DND-41 (cell line): Measurements from ENCODE around the gene PARN.
"Not testable (repeated sequence)": the region's sequence is repeated elsewhere in the genome, so short reads cannot be mapped to it uniquely, and the experiment has no call there.

Source experiments
- ATAC-seq: fragments of 200-7000 bp; cut with Tn5 transposase; 3 replicates; pipeline ENCODE4 v1.9.1; 2021; ENCODE audit warnings: low read depth; ENCODE audit not compliant: insufficient read depth
- DNase-seq: peaks from one replicate; pipeline ENCODE4 v3.0.0-alpha.2; 2020
- H2AFZ ChIP-seq: 2 replicates; pipeline ENCODE4 v1.6.0; 2012; ENCODE audit warnings: low read depth, low read length
- H3K27ac ChIP-seq: 2 replicates; pipeline ENCODE4 v1.5.1; 2012; ENCODE audit warnings: low read length, inconsistent platforms
- H3K27me3 ChIP-seq: fragments of 200-600 bp; sonication (generic); 2 replicates; pipeline ENCODE4 v1.6.0; 2012; ENCODE audit warnings: low read length, mild to moderate bottlenecking, inconsistent platforms; ENCODE audit not compliant: insufficient read depth, poor library complexity
- H3K36me3 ChIP-seq: 2 replicates; pipeline ENCODE4 v1.5.1; 2012; ENCODE audit warnings: low read length, inconsistent platforms; ENCODE audit not compliant: insufficient read depth
- H3K4me1 ChIP-seq: 2 replicates; pipeline ENCODE4 v1.5.1; 2012; ENCODE audit warnings: mild to moderate bottlenecking, low read length; ENCODE audit not compliant: insufficient read depth
- H3K4me2 ChIP-seq: 2 replicates; pipeline ENCODE4 v1.6.0; 2012; ENCODE audit warnings: mild to moderate bottlenecking, moderate library complexity, low read length, inconsistent platforms; ENCODE audit not compliant: insufficient read depth
- H3K4me3 ChIP-seq, 2 experiments: fragments of 200-600 bp in 1 of 2; shearing (Covaris generic) in 1 of 2; 2 replicates each; pipeline ENCODE4 v1.5.1; 2012 to 2016; ENCODE audit warnings: inconsistent platforms in 2 of 2, low read length in 2 of 2, mild to moderate bottlenecking in 2 of 2, low read depth in 1 of 2, moderate library complexity in 1 of 2
- H3K79me2 ChIP-seq: 2 replicates; pipeline ENCODE4 v1.6.0; 2012; ENCODE audit warnings: low read length, inconsistent platforms; ENCODE audit not compliant: insufficient read depth
- H3K9ac ChIP-seq: 2 replicates; pipeline ENCODE4 v1.6.0; 2012; ENCODE audit warnings: low read depth, mild to moderate bottlenecking, inconsistent platforms, low read length, moderate library complexity
- H3K9me3 ChIP-seq: 2 replicates; pipeline ENCODE4 v1.5.1; 2012; ENCODE audit warnings: low read length, moderate library complexity, mild to moderate bottlenecking, inconsistent platforms; ENCODE audit not compliant: insufficient read depth, severe bottlenecking
- H4K20me1 ChIP-seq: 2 replicates; pipeline ENCODE4 v1.6.0; 2012; ENCODE audit warnings: low read length; ENCODE audit not compliant: insufficient read depth
- EZH2 ChIP-seq: IDR thresholded peaks from 3 replicates; pipeline ENCODE4 v1.6.1; 2012; ENCODE audit warnings: borderline replicate concordance, low read depth, mild to moderate bottlenecking, moderate library complexity, low read length, inconsistent platforms; ENCODE audit not compliant: severe bottlenecking
- TF ChIP-seq, protein P1 (sequence below): IDR thresholded peaks from 2 replicates; pipeline ENCODE4 v1.5.1; 2012; ENCODE audit warnings: borderline replicate concordance, low read length, moderate library complexity, mild to moderate bottlenecking; ENCODE audit not compliant: poor library complexity, severe bottlenecking; ENCODE audit errors: extremely low read depth

The PARN gene

DNA sequence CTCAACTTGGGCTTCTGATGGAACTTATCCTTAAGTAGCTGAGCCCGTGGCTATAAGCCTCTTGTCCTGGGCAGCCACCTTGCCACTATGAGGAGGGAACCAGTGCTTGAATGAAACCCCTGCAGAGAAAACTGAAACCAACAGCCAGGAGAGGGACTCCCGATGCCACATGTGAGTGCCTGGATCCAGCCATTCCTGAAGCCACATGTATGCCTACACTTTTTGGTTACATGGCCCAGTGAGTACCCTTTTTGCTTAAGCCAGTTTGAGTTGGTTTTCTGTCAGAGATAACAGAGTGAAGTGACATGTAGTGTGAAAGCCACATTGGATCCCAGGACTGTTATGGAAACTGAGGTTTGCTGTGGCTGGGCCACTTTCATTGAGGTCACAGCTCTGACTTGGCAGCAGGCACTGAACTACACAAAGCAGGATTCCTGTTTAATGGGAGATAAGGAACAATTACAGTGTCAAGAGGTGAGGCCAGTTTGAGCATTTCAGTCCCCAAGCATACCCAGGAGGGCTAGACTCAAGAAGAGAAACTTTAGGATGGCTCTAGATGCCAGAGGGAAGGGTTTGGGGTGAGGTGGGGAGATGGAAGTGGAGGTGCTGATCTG, 222.2 kb downstream of the PARN start:
- TF ChIP-seq, protein P1, sequence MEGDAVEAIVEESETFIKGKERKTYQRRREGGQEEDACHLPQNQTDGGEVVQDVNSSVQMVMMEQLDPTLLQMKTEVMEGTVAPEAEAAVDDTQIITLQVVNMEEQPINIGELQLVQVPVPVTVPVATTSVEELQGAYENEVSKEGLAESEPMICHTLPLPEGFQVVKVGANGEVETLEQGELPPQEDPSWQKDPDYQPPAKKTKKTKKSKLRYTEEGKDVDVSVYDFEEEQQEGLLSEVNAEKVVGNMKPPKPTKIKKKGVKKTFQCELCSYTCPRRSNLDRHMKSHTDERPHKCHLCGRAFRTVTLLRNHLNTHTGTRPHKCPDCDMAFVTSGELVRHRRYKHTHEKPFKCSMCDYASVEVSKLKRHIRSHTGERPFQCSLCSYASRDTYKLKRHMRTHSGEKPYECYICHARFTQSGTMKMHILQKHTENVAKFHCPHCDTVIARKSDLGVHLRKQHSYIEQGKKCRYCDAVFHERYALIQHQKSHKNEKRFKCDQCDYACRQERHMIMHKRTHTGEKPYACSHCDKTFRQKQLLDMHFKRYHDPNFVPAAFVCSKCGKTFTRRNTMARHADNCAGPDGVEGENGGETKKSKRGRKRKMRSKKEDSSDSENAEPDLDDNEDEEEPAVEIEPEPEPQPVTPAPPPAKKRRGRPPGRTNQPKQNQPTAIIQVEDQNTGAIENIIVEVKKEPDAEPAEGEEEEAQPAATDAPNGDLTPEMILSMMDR: no peak
- TF ChIP-seq EZH2: no peak

DNA sequence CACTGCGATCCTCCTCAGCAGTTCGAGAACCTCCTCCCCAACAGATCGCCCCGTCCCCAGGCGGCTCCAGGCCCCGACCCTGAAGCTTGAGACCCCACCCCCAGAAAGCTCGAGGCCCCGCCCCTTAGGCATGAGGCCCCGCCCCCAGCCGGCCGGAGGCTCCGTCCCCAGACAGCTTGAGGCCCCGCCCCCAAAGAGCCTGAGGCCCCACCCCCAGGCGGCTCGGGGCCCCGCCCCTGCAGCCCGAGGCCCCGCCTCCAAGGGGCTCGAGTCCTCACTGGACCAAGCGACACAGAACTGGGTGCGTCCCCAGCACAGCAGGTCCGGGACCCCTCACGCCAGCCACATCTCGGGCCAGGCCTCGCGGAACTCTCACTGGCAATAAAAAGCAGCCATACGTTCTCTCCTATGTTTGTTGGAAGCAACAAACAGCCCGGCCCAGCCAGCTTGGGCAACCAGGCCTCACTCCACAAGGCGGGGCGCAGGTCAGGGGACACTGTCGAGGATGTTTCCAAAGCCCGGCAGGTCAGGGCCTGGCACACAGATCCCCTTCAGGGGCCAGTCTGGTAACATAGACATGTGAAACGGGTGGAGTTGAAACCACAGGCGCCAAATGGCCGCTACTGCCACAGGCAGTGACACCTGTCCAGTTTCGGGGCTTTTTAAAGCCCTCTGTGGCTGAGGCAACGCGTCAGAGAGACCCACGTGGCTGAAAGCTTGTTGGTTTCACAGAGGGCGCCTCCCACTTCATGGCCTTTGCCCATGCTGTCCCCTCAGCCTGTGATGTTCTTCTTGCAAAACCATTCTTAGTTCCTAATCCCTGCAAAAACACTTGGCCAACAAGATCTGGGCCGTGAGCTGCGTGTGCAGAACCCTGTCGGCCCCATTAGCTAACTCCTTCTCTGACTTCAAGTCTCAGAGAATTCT, 224.2 kb downstream of the PARN start:
- H3K4me3 ChIP-seq: no peak overlapping the region
- H4K20me1 ChIP-seq: no peaks in the 10 kb centered on the region
- no peak overlapping the region for H3K4me2 ChIP-seq
- no peak for TF ChIP-seq EZH2
- TF ChIP-seq, protein P1: no peak
- DNase-seq (peak; percentile 19), ATAC-seq (no peak)
- no peaks in the 10 kb centered on the region for H3K79me2 ChIP-seq
- no peaks in the 10 kb centered on the region for H3K9me3 ChIP-seq
- no peak overlapping the region for H3K27ac ChIP-seq
- H3K27me3 ChIP-seq: no peaks in the 10 kb centered on the region
- H3K36me3 ChIP-seq: no peaks in the 10 kb centered on the region
- H2AFZ ChIP-seq: no peak overlapping the region
- H3K4me1 ChIP-seq: no peaks in the 10 kb centered on the region
- no peak overlapping the region for H3K9ac ChIP-seq

More for the DNA sequence above, 222.2 kb downstream of the PARN start:
- Histone ChIP-seq H4K20me1 (no peaks in the 10 kb centered on the region), H3K27ac (no peak overlapping the region), H3K9ac (no peak overlapping the region), H3K36me3 (no peaks in the 10 kb centered on the region), H3K79me2 (no peaks in the 10 kb centered on the region), H3K27me3 (no peaks in the 10 kb centered on the region), H3K4me1 (no peaks in the 10 kb centered on the region), H2AFZ (no peak overlapping the region), H3K4me3 (no peak overlapping the region), H3K4me2 (no peak overlapping the region), H3K9me3 (no peaks in the 10 kb centered on the region)
- ATAC-seq (no peak), DNase-seq (no peak)

DNA sequence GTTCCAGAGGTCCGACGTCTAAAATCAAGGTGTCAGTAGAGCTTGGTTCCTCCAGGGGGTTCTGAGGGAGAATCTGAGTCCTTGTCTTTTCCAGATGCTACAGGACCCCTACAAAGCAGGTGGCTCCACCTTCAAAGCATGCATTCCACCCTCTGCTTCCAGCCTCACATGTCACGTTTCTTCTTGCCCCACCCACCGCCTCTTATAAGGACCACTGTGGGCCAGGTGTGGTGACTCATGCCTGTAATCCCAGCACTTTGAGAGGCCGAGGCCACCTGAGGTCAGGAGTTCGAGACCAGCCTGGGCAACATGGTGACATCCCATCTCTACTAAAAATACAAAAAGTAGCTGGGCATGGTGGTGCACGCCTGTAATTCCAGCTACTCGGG, 227.1 kb downstream of the PARN start:
- H3K4me3 ChIP-seq, H3K4me1 ChIP-seq, H3K9me3 ChIP-seq, ATAC-seq, H4K20me1 ChIP-seq, H2AFZ ChIP-seq, H3K4me2 ChIP-seq, H3K36me3 ChIP-seq, H3K9ac ChIP-seq, H3K79me2 ChIP-seq, H3K27ac ChIP-seq, DNase-seq, H3K27me3 ChIP-seq: not testable (repeated sequence)

DNA sequence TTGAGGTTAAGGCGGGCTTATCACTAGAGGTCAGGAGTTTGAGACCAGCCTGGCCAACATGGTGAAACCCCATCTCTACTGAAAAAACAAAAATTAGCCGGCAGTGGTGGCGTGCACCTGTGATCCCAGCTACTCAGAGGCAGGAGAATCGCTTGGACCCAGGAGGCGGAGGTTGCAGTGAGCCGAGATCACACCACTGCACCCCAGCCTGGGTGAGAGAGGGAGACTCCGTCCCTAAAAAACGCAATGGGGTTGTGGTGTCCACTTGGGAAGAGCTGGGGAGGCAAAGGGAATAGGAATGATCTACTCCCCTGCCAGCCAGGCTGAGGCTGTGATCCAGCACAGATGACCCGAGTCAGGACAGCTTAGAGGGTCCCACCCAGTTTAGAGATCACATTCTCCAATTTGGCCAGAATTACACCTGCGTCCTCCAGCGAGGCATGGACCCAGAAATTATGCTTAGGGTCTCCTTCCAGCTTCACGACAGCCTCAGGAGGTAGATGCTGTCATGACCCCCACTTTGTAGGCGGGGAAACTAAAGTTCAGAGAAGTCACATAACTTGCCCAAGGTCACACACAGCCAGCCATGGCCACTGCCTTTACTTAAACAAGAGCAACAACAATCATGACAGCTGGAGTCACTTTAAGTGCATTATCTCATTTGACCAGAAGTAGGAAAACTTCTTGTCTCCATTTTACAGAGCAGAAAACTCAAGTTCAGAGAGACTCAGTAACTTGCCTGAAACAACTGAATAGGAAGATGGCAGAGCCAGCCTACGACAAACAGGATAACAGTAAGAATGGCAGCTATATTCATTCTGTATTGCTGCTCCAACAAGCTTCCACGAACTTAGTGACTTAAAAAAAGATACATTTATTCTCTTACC, 227.7 kb downstream of the PARN start:
- not testable (repeated sequence) for H3K4me2 ChIP-seq, H3K4me1 ChIP-seq, H3K4me3 ChIP-seq, H3K36me3 ChIP-seq, H4K20me1 ChIP-seq, H2AFZ ChIP-seq, H3K27ac ChIP-seq, H3K9ac ChIP-seq, ATAC-seq, H3K79me2 ChIP-seq, DNase-seq, H3K9me3 ChIP-seq, H3K27me3 ChIP-seq

DNA sequence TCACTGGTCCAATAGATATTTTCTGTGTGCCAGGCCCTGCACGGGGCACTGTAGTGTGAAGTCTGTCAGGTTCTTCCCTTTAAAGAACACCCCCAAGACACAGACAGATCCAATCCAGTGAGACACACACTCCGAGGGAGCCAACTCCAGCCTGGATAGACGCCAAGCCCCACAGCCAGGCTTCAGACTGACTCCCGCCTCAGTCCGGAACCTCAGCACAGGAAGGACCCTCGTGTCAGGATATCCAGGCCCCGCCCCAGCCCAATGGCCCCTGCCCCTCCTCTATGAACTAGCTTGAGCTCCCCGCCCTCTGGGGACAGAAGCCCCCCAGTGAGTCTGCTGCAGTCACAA, 228.4 kb downstream of the PARN start:
- not testable (repeated sequence) for H3K4me2 ChIP-seq, ATAC-seq, DNase-seq, H3K4me3 ChIP-seq, H3K9me3 ChIP-seq, H3K27ac ChIP-seq, H3K36me3 ChIP-seq, H2AFZ ChIP-seq, H4K20me1 ChIP-seq, H3K79me2 ChIP-seq, H3K9ac ChIP-seq, H3K27me3 ChIP-seq, H3K4me1 ChIP-seq
